GM20431 (cell line): ENCODE results near the gene SUPT6H.
"Not testable (repeated sequence)": the region's sequence is repeated elsewhere in the genome, so short reads cannot be mapped to it uniquely, and the experiment has no call there.

Source experiments
- in situ Hi-C: fragments of 300-500 bp; cut with MseI, MboI; formaldehyde crosslinking; loops from one replicate; pipeline ENCODE4 v1.15.0; 2020; ENCODE audit warnings: low sequenced_read_pairs; ENCODE audit not compliant: unreplicated experiment

SUPT6H gene

DNA sequence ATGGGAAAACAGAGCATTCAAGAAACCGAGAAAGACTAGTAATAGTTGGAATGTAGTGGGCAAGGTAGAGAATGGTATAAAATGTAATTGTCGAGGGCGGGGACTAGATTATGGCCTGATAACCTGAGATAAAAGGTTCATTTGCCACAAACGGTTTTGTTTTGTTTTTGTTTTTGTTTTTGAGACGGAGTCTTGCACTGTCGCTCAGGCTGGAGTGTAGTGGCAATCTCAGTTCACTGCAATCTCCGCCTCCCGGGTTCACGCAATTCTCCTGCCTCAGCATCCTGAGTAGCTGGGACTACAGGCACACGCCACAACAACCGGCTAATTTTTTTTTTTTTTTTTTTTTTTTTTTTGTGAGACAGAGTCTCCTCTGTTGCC lies 67.9 kb downstream of the SUPT6H start:
- in situ Hi-C loops: no loop called here

GRCh38 chr17:28733346-28733745 lies 71.3 kb downstream of the SUPT6H start:
- in situ Hi-C loops: no loop called here

DNA sequence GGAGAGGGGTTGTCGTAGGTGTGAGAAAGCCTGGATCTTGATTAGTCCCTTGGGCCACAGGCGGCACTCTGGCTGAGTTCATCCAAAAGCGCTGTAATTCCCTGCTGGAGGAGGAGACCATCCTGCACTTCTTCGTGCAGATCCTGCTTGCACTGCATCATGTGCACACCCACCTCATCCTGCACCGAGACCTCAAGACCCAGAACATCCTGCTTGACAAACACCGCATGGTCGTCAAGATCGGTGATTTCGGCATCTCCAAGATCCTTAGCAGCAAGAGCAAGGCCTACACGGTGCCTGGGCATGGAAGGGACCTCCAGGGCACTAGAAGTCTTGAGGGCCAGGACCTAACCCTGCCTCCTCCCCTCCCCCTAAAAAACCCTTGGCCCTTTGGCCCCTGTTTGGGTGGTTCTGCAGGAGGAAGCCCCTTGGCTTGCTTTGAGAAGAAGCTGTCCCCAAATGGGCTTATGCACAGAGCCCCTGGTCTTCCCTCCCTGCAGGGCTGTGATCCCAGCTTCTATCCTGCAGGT lies 72.8 kb downstream of the SUPT6H start:
- in situ Hi-C loops: no loop called here

DNA sequence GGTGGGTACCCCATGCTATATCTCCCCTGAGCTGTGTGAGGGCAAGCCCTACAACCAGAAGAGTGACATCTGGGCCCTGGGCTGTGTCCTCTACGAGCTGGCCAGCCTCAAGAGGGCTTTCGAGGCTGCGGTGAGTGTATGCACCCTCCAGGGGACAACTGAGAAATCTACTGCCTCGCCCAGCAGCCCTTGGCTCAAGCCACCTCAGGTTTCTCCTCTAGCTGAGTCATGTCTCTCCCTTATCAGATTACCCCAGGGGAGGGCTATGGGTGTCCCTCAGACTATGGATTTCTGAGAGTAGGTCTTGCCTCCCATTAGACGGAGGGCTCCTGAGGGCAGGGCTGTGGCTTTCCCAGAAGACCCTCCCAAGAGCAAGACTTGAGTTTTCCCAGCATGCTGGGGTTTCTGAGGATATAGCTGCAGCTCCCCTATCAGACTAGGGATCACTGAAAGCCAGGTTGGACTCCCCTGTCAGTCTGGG lies 73.3 kb downstream of the SUPT6H start:
- in situ Hi-C loops: no loop called here

GRCh38 chr17:28735913-28736769 lies 74.1 kb downstream of the SUPT6H start:
- in situ Hi-C loops: not testable (repeated sequence)

- in situ Hi-C loops: no loop called here
Observed at GRCh38 chr17:28737316-28737715, 75.3 kb downstream of the SUPT6H start.

GRCh38 chr17:28737770-28738679 lies 76.0 kb downstream of the SUPT6H start:
- in situ Hi-C loops: no loop called here

GRCh38 chr17:28738680-28739384 lies 76.8 kb downstream of the SUPT6H start:
- in situ Hi-C loops: no loop called here

- in situ Hi-C loops: no loop called here
Observed at GRCh38 chr17:28740406-28741357, 78.7 kb downstream of the SUPT6H start.

- in situ Hi-C loops: no loop called here
Observed at GRCh38 chr17:28741358-28742349, 79.6 kb downstream of the SUPT6H start.

- in situ Hi-C loops: no loop called here
Observed at GRCh38 chr17:28743243-28744103, 81.5 kb downstream of the SUPT6H start, which contains the start of gene TRAF4. Gene TRAF4, plus strand, starts transcription at chr17:28744011. Its CDS starts 102 bp downstream, at chr17:28744113.

DNA sequence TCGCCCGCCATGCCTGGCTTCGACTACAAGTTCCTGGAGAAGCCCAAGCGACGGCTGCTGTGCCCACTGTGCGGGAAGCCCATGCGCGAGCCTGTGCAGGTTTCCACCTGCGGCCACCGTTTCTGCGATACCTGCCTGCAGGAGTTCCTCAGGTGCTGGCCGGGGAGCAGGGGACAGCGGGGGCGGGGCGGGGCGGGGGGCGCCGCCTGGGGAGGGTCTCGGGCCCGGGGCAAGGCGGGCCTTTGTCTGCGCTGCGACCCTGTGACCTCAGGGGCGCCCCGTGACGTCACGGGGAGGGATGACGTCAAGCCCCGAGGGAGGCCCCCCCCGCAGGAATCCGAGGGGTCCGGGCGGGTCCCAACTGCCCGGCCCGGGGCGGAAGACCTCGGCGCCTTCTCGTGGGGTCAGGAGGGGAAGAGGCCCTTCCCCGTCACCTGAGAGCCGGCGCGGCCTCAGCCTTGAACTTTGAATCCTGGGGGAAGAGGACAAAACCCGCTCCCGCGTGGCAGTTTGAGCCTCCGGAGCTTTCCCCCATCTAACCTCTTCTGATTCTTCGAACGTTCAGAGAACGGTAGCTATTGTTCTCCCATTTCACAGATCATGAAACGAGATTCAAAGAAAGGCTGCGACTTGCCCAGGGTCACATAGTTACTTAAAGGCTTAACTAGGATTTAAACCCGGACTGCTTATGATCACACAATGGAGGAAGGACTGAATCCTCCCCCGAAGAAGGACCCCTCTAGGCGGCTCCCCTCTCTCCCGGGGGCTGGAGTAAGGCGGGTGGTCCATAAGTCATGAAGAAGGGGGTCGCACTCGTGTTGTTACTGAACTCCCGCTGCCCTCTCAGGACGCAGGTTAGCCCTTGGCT lies 82.3 kb downstream of the SUPT6H start:
- in situ Hi-C loops: no loop called here

DNA sequence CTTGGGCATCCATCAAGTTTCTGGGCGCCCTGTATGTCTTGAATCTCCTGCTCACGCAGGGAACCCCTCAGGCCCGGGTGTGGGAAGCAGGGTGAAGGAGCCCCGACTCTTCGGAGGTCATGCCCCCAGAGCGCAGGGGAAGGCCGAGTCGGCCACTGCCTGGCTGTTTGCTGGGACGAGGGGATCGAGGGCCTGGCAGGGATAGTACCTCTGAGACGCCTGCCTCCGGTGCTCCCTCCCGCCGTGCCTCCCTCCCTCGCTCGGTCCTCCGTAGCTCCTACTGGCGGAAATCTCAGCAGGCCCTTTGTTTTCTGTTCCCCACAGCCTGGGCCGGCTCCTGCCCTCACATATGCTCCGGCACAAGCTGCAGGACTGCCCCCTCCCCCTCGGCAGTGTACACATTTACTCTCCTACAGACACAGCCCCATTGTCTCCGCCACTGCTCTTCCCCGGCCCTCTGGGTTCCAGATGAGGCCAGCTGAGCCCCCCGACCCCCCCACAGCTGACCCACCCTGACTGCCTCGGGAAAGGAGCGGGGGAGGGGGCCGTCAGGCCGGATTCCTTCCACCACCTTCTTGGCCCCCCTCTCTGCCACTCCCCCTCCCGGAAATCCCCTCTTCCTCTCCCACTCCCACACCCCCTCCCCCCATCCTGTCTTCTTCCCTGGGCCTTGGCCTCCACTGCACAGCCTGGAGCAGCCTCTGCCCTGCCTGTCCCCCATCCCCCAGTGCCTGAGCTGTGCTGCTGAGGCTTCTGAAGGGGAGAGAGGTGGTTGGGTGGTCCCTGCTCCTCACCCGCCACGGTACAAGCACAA lies 83.2 kb downstream of the SUPT6H start:
- in situ Hi-C loops: no loop called here

- in situ Hi-C loops: no loop called here
Observed at GRCh38 chr17:28745786-28746411, 83.9 kb downstream of the SUPT6H start.

DNA sequence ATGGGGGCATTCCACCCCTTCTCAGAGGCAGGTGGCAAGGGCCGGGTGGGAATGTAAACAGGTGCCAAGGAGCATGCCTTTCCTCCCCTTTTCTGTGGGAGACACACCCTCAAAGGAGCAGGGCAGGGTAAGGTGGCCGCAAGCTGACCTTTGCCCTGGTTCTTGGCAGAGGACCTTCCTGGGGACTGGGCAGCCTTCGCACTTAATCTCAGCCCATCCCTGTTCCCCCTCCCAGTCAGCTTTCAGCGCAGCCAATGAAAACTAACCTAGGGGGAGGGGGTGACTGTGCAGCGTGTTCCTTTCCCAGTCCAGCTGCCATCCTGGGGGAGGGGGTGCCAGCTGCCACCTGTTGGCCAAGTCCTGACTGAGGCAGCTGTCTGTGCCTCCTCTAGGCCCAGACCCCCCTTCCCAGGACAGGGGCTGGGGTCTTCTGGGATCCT lies 84.6 kb downstream of the SUPT6H start:
- in situ Hi-C loops: no loop called here
